Body of pancreas (tissue), 4 donors: Measurements from ENCODE around the gene RNF212.

Experiments
- CTCF ChIP-seq, 7 experiments: fragments of 450-650 bp in 4 of 7; fragments of 200-600 bp in 3 of 7; sonication (generic) in 3 of 7; IDR thresholded peaks; one replicate each; pipeline ENCODE4 v1.5.1; 2016 to 2019; ENCODE audit warnings: antibody characterized with exemption in 7 of 7
- POLR2A ChIP-seq, 3 donors: fragments of 450-650 bp; IDR thresholded peaks; one replicate each; pipeline ENCODE4 v1.6.1; 2016; ENCODE audit warnings: antibody characterized with exemption in 3 of 3, mild to moderate bottlenecking in 2 of 3

GRCh38 chr4:1043162-1043561 lies 70.2 kb downstream of the RNF212 start:
- TF ChIP-seq CTCF (IDR thresholded peaks at IDR 0.05) (no peak), POLR2A (IDR thresholded peaks at IDR 0.05) (no peak)
